HG02642 (cell line): ENCODE results near the gene SHC3.

Experiments
- ATAC-seq: cut with Tn5 transposase; IDR thresholded peaks from one replicate; pipeline ENCODE4 v1.9.1; 2021; ENCODE audit warnings: mild to moderate bottlenecking; ENCODE audit not compliant: unreplicated experiment, poor library complexity

The SHC3 gene

GRCh38 chr9:89187541-89187940 lies 8.9 kb upstream of the SHC3 start:
- ATAC-seq: no peak

GRCh38 chr9:89186960-89187359 lies 8.3 kb upstream of the SHC3 start:
- no peak for ATAC-seq

- no peak for ATAC-seq
Observed at GRCh38 chr9:89185980-89186379, 7.4 kb upstream of the SHC3 start.

DNA sequence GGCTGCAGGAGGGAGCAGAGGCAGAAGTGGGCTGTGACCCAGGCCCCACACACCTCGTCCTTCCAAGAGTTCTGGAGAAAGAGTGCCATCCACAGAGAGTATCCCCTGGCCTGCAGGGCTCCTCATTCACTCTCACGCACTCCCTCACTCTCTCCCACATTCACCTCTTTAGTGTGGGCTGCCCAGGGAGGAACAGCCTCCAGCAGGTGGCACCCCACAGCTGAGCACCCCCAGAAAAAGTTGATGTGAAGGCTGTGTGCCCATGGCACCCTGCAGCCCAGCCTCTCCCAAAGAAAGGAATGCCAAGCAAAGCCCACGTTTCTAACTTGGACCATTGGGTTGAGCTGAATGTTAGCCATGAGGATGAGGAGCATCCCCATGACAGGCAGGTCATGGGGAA lies 4.5 kb upstream of the SHC3 start:
- no peak for ATAC-seq

GRCh38 chr9:89182369-89182768 lies 3.8 kb upstream of the SHC3 start:
- no peak for ATAC-seq

GRCh38 chr9:89179895-89180734 lies 1.5 kb upstream of the SHC3 start:
- ATAC-seq: no peak

- ATAC-seq: no peak
Observed at GRCh38 chr9:89179540-89179894, 899 bp upstream of the SHC3 start.

DNA sequence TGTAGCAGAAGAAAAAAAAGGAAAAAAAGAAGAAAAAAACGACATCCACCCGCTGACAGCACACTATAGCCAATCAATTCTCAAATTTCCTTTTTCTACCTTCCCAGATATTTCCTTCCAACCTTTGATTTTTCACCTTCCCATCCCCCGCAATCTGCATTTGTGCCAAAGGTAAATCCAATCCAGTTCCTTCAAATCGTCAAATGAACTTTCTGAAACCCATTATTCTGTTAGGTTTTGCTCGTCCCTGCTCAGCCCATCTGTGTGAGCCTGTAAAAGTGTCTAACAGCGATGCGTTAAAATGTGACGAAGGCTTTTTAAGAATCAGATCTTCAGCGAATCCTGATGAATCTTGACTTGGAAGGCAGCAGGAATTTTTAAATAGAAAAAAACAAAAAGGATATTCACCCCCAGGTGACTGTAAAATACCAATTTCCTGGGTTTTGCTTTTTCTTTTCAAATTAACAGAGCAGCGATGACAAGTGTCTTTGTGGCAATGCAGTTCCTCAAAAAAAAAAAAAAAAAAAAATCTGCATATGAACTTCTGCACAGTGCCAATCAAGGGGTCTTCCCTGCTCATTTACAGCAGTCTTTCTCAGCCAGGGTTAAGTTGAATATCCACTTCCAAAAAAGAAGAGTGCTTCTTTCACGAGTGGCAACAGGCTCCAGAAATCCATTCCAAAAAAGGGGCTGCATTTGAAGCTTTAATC lies 367 bp upstream of the SHC3 start:
- no peak for ATAC-seq

- ATAC-seq: no peak
Observed at GRCh38 chr9:89177012-89177943, 1.3 kb downstream of the SHC3 start.

GRCh38 chr9:89175828-89176261 lies 2.8 kb downstream of the SHC3 start:
- no peak for ATAC-seq

DNA sequence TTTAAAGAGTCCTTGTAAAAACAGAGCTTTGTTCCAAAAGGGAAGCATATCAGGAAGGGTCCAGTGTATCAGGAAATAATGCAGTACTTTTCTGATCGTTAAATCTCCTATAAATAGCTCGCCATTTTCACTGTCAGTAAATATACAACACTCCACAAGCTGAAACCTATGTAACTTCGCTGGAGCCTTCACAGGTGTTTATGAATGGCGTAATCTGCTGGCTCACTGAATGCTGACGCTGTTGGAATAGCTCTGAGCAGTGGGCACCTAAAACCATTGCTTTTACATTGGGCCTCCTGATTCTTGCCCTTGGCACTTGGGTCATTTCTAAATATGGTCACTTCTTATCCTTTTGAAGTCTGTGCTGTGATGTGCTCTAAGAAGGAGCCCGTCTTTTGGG lies 4.3 kb downstream of the SHC3 start:
- ATAC-seq: no peak

- no peak for ATAC-seq
Observed at GRCh38 chr9:89173072-89173471, 5.5 kb downstream of the SHC3 start.

DNA sequence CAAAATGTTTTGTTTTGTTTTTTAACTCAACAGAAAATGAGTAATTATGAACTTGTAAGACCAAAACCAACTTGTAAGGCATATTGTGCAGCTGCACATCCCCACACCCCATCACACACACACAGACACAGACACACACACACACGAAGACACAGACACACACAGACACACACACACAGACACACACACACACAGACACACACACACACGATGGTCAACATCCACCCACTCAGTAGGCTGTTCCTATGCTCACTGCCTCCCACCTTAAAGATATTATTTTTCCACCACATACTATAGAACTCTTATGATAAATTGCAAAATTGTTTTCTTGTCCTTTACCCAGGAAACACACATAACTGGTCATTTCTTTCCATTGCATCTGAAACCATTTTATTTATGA lies 6.2 kb downstream of the SHC3 start:
- no peak for ATAC-seq

DNA sequence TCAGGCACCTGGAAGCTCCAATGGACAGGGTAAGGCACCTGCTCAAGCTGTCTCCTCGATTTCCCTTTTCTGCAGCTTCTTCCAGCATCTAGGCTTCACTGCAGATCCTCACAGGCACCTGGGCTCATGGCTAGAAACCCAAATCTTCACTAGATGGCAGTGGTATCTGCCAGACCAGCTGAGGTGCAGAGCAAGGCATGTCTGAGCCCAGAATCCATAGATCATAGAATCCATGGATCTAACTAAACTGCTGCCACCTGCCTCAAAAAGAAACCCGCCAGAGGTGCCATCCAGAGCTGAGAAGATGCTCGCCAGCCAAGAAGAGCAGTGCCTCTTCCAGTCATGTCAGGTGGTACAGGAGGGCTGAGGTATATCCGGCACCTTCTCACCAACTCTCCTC lies 6.9 kb downstream of the SHC3 start:
- no peak for ATAC-seq

DNA sequence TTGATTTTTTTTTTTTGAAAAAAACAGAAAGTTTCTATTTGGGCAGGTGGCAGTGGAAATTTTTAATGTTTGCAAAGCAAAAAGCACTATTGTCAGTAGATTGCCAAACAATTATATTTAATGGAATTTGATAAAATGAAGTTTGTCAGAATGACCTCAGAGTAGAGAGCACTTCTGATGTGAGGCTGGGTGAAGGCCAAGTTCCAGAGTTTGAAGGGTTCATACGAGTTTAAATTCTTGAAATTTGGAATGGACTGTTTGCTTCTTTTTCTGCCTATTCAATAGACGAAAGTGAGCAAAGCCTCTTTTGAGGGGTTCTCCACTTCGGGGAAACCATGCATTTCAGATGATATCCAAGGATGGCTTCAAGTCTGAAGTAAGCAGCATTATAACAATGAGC lies 7.4 kb downstream of the SHC3 start:
- no peak for ATAC-seq

DNA sequence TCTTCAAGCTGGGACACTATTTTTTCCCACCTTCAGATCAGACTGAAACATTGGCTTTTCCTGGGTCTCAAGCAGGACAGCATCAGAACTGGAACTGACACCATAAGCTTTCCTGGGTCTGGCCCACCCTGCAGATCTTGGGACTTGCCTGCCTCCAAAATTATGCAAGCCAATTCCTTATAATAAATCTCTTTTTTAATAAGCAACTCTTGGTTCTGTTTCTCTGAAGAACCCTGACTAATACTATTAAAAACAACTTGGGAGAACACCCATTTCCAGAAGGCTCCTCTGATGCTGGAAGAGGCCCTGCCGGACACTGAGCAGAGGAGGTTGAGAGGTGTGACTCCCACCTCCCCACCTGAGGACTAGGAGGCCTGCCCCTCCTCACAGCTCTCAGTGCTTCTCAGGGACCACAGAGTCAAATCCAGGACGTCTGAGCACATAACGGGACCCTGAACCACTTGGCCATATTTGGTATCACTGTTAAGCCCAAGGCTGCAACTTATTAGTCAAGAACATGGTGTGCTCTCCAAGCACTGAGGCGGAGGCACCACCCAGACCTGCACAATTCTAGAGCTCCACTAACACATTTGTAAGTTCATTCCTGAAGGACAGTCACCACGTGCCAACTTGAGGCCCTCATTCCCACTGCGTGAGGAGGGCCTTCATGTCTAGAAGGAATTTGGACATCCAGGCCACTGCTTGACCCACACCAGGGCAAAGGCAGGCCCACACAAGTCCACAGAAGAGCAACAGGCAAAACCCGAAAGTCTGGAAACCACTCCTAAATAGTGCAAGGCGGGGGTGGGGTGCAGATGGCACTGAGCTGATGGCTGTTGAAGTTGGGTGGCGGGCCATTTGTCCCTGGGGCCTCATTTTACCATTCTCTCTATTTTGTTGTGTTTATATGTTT lies 9.5 kb downstream of the SHC3 start:
- no peak for ATAC-seq

- no peak for ATAC-seq
Observed at GRCh38 chr9:89167788-89168187, 10.8 kb downstream of the SHC3 start.

DNA sequence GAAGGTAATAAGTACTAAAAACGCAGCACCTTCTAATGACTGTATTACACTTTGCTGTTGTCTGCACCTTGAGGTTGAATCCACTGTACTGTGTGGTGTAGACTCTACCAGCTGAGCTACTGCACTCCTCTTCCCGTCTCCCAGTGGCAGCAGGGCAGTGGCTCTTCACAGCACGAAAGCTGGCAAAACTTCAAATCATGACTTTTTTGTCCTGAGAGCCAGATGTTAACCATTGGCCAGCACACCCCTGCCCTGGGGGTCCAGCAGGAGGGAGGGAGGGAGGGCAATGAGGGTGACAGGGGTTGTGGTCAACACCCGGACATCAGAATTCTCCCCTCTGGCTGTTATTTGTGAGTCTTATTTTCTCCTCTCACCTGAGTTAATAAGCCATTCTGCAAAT lies 11.8 kb downstream of the SHC3 start:
- ATAC-seq: no peak

- no peak for ATAC-seq
Observed at GRCh38 chr9:89165880-89166279, 12.7 kb downstream of the SHC3 start.

GRCh38 chr9:89165341-89165740 lies 13.3 kb downstream of the SHC3 start:
- ATAC-seq: no peak
